IMR-90 (cell line): ENCODE measurements around the gene AKAP12. TPM values are rescaled to one million over a fixed set of nuclear protein-coding genes. Genes with fewer than 3 reads are reported as not detected.

Experiments used
- ATAC-seq: fragments of 200-7000 bp; cut with Tn5 transposase; 2 replicates; pipeline ENCODE4 v1.9.1; 2020; ENCODE audit warnings: low read depth, mild to moderate bottlenecking, moderate library complexity
- BruUV-seq: library from RNA; stranded (reverse); fragments of 400-500 nt; replicated peaks from 2 replicates; lab custom pipeline; 2021; lab: Mats Ljungman, UMichigan
- CTCF ChIA-PET: fragments of 300-600 bp; formaldehyde crosslinking; extraction: SDS; loops from one replicate; lab custom pipeline; 2021; ENCODE audit warnings: antibody characterized with exemption; lab: Yijun Ruan, JAX
- POLR2A ChIA-PET: fragments of 300-600 bp; sonication (Branson Sonifier 250); formaldehyde crosslinking; loops from one replicate; lab custom pipeline; 2022; ENCODE audit warnings: antibody characterized with exemption; ENCODE audit not compliant: unreplicated experiment; lab: Charles Lee
- DNase-seq: peaks from one replicate; pipeline ENCODE4 v3.0.0; 2013
- H2AFZ ChIP-seq: replicated peaks from 2 replicates; pipeline ENCODE3; 2013; ENCODE audit warnings: low read length, mild to moderate bottlenecking; ENCODE audit not compliant: poor library complexity
- H2AK5ac ChIP-seq: 2 replicates; pipeline ENCODE4 v1.6.1; 2013; ENCODE audit warnings: low read depth, low read length, inconsistent platforms
- H2AK9ac ChIP-seq: replicated peaks from 2 replicates; pipeline ENCODE3; 2013; ENCODE audit warnings: mild to moderate bottlenecking, low read depth, low read length, moderate library complexity; ENCODE audit not compliant: poor library complexity
- H2BK120ac ChIP-seq: 2 replicates; pipeline ENCODE4 v1.6.1; 2013; ENCODE audit warnings: low read depth, low read length, inconsistent platforms
- H2BK15ac ChIP-seq: 3 replicates; pipeline ENCODE4 v1.6.1; 2013; ENCODE audit warnings: low read depth, low read length, inconsistent platforms
- H2BK20ac ChIP-seq: 2 replicates; pipeline ENCODE4 v1.6.1; 2013; ENCODE audit warnings: low read depth, mild to moderate bottlenecking, inconsistent platforms, low read length, moderate library complexity
- H2BK5ac ChIP-seq: 2 replicates; pipeline ENCODE4 v1.6.1; 2013; ENCODE audit warnings: mild to moderate bottlenecking, low read depth, low read length, inconsistent platforms; ENCODE audit not compliant: poor library complexity, severe bottlenecking
- H3K14ac ChIP-seq: replicated peaks from 2 replicates; pipeline ENCODE4 v1.6.1; 2013; ENCODE audit warnings: low read depth, low read length, inconsistent platforms
- H3K18ac ChIP-seq: 2 replicates; pipeline ENCODE4 v1.6.1; 2013; ENCODE audit warnings: low read depth, low read length, control low read depth
- H3K23ac ChIP-seq: 2 replicates; pipeline ENCODE4 v1.6.1; 2013; ENCODE audit warnings: low read depth, low read length, inconsistent platforms
- H3K27ac ChIP-seq: 2 replicates; pipeline ENCODE4 v1.5.1; 2013; ENCODE audit warnings: mild to moderate bottlenecking, control low read depth, low read length; ENCODE audit not compliant: insufficient read depth
- H3K27me3 ChIP-seq: 2 replicates; pipeline ENCODE4 v1.6.1; 2013; ENCODE audit warnings: low read length; ENCODE audit not compliant: control insufficient read depth, insufficient read depth
- H3K36me3 ChIP-seq: 2 replicates; pipeline ENCODE4 v1.6.1; 2013; ENCODE audit warnings: low read length, mixed read lengths; ENCODE audit not compliant: control insufficient read depth, insufficient read depth
- H3K4ac ChIP-seq: 2 replicates; pipeline ENCODE4 v1.6.1; 2013; ENCODE audit warnings: low read depth, low read length, inconsistent platforms
- H3K4me1 ChIP-seq: 2 replicates; pipeline ENCODE4 v1.6.1; 2013; ENCODE audit warnings: low read length, mixed read lengths; ENCODE audit not compliant: control insufficient read depth, insufficient read depth
- H3K4me2 ChIP-seq: 2 replicates; pipeline ENCODE4 v1.6.1; 2013; ENCODE audit warnings: low read depth, mild to moderate bottlenecking, control low read depth, low read length, moderate library complexity
- H3K4me3 ChIP-seq: 2 replicates; pipeline ENCODE4 v1.5.1; 2013; ENCODE audit warnings: low read depth, mild to moderate bottlenecking, control low read depth, low read length, moderate library complexity; ENCODE audit not compliant: insufficient read depth
- H3K56ac ChIP-seq: 2 replicates; pipeline ENCODE4 v1.6.1; 2013; ENCODE audit warnings: low read length, inconsistent platforms; ENCODE audit not compliant: insufficient read depth; ENCODE audit errors: extremely low read depth
- H3K79me1 ChIP-seq, 2 experiments: 2 replicates each; pipeline ENCODE4 v1.6.1; 2013; ENCODE audit warnings: low read length in 2 of 2, inconsistent platforms in 1 of 2, low read depth in 1 of 2
- H3K9ac ChIP-seq: 2 replicates; pipeline ENCODE4 v1.6.1; 2013; ENCODE audit warnings: low read depth, low read length, control low read depth
- H3K9me1 ChIP-seq: 2 replicates; pipeline ENCODE4 v1.6.1; 2013; ENCODE audit warnings: low read length, inconsistent platforms; ENCODE audit not compliant: insufficient read depth
- H3K9me3 ChIP-seq: 2 replicates; pipeline ENCODE4 v1.6.1; 2013; ENCODE audit warnings: low read length; ENCODE audit not compliant: control insufficient read depth, insufficient read depth
- H4K20me1 ChIP-seq: 2 replicates; pipeline ENCODE4 v1.6.1; 2013; ENCODE audit warnings: low read length, inconsistent platforms; ENCODE audit not compliant: insufficient read depth
- H4K5ac ChIP-seq: 2 replicates; pipeline ENCODE4 v1.6.1; 2013; ENCODE audit warnings: mild to moderate bottlenecking, low read depth, low read length, control low read depth
- H4K8ac ChIP-seq, 2 experiments: 2 replicates each; pipeline ENCODE4 v1.6.1; 2013; ENCODE audit warnings: low read depth in 2 of 2, low read length in 2 of 2, control low read depth in 1 of 2, inconsistent platforms in 1 of 2
- H4K91ac ChIP-seq: 2 replicates; pipeline ENCODE4 v1.6.1; 2013; ENCODE audit warnings: low read depth, low read length, inconsistent platforms; ENCODE audit not compliant: insufficient read depth
- BHLHE40 ChIP-seq: fragments of 150-350 bp; IDR thresholded peaks from 2 replicates; pipeline ENCODE4 v1.6.1; 2016; ENCODE audit warnings: mild to moderate bottlenecking, low read depth, low read length
- MAZ ChIP-seq: IDR thresholded peaks from 2 replicates; pipeline ENCODE4 v1.6.1; 2012; ENCODE audit warnings: low read depth, mild to moderate bottlenecking, low read length, improper control_type of control experiment, moderate library complexity, borderline replicate concordance
- NFE2L2 ChIP-seq: fragments of 150-350 bp; IDR thresholded peaks from 2 replicates; pipeline ENCODE4 v1.6.1; 2016; ENCODE audit warnings: low read depth, mild to moderate bottlenecking, low read length
- RCOR1 ChIP-seq: IDR thresholded peaks from 2 replicates; pipeline ENCODE4 v1.6.1; 2012; ENCODE audit warnings: mild to moderate bottlenecking, low read length, improper control_type of control experiment; ENCODE audit not compliant: insufficient replicate concordance
- RFX5 ChIP-seq: IDR thresholded peaks from 2 replicates; pipeline ENCODE4 v1.8.0; 2012; ENCODE audit warnings: low read depth, mild to moderate bottlenecking, low read length, moderate library complexity
- WGBS, 2 experiments: methylation state at CpG; one replicate each; pipeline versions ENCODE4 v1.1.5 to v1.1.7; 2013; ENCODE audit warnings: missing lambda C conversion rate in 2 of 2; ENCODE audit not compliant: insufficient read length in 1 of 2; ENCODE audit errors: extremely low coverage in 2 of 2; 5-methylcytosine and 5-hydroxymethylcytosine counted together
- dilution Hi-C: fragments of 300-500 bp; cut with HindIII; formaldehyde crosslinking; loops from one replicate; pipeline ENCODE4 v1.14.3; 2018; ENCODE audit warnings: low sequenced_read_pairs; ENCODE audit not compliant: unreplicated experiment
- in situ Hi-C: fragments of 300-500 bp; cut with MboI; formaldehyde crosslinking; loops from 3 replicates; pipeline ENCODE4 v1.14.3; 2019; ENCODE audit warnings: low sequenced_read_pairs, inconsistent platforms, mixed read lengths
- intact Hi-C: fragments of 100-400 bp; cut with micrococcal nuclease; formaldehyde crosslinking; loops from 2 replicates; pipeline ENCODE4 v1.10.0; 2022
- polyA plus RNA-seq, 3 experiments: library from polyadenylated mRNA; depleted of rRNA; stranded (reverse); fragments of >200 nt; gene quantifications; 2 replicates each; pipeline ENCODE4 v1.2.3, GENCODE V29; 2012; ENCODE audit warnings: low replicate concordance in 1 of 3
- total RNA-seq: library from RNA; depleted of rRNA; stranded (reverse); fragments of >200 nt; gene quantifications from 2 replicates; pipeline ENCODE4 v1.2.3, GENCODE V29; 2012
- TF ChIP-seq, protein P1 (sequence below): fragments of 150-350 bp; IDR thresholded peaks from 2 replicates; pipeline ENCODE4 v1.6.1; 2016; ENCODE audit warnings: low read depth, mild to moderate bottlenecking, low read length, moderate library complexity, borderline replicate concordance
- TF ChIP-seq, protein P2 (sequence below): fragments of 150-350 bp; IDR thresholded peaks from 2 replicates; pipeline ENCODE4 v1.6.1; 2017; ENCODE audit warnings: mild to moderate bottlenecking, antibody characterized with exemption, low read length, low read depth

The AKAP12 gene
- total and polyA plus RNA-seq, 2 of the 4 experiments (the other 2 are of a cell fraction), result 56.0 to 118 TPM

DNA sequence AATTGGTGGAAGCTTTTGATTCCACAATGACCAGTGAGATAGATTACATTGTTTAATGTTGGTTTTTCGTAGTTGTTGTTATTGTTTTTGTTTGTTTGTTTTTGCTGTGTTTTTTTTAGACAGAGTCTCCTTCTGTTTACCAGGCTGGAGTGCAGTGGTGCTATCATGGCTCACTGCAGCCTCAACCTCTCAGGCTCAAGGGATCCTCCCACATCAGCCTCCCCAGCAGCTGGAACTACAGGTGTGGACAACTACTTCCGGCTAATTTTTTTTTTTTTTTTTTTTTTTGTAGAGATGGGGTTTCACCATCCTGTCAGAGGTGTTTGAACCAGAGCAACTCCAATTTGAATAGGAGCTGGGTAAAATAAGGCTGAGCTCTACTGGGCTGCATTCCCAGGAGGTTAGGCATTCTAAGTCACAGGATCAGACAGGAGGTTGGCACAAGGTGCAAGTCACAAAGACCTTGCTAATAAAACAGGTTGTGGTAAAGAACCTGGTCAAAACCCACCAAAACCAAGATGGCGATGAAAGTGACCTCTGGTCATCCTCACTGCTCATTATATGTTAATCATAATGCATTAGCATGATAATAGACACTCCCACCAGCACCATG lies 10.9 kb upstream of the AKAP12 start:
- Histone ChIP-seq H2BK20ac (no peak overlapping the region), H4K91ac (no peak overlapping the region), H2AFZ (no peak overlapping the region), H3K9ac (no peak overlapping the region), H3K36me3 (no peaks in the 10 kb centered on the region), H3K27me3 (peaks cover 10% of the 10 kb centered on the region), H2BK15ac (no peak overlapping the region), H3K4me3 (no peak overlapping the region), H3K23ac (no peak overlapping the region), H4K20me1 (no peaks in the 10 kb centered on the region), H2AK5ac (no peak overlapping the region), H4K8ac (no peak overlapping the region), H3K79me1 (no peaks in the 10 kb centered on the region), H3K4me2 (no peak overlapping the region), H3K9me1 (no peaks in the 10 kb centered on the region), H3K14ac (no peak overlapping the region), H3K18ac (no peak overlapping the region), H3K4ac (no peak overlapping the region), H2BK120ac (no peak overlapping the region), H3K56ac (no peak overlapping the region), H3K27ac (no peak overlapping the region), H3K9me3 (no peaks in the 10 kb centered on the region), H2AK9ac (no peak overlapping the region), H4K5ac (no peak overlapping the region), H2BK5ac (no peak overlapping the region), H3K4me1 (no peaks in the 10 kb centered on the region)
- dilution Hi-C loops, result no loop called here
- no TSS peak for BruUV-seq
- ChIA-PET CTCF (no interaction called here), POLR2A (no interaction called here)
- in situ Hi-C loops, result no loop called here
- whole genome bisulfite sequencing, 2 experiments, result no CpG with 5 or more reads among the region's 3 CpGs
- DNase-seq (no peak), ATAC-seq (no peak)
- TF ChIP-seq, protein P1, sequence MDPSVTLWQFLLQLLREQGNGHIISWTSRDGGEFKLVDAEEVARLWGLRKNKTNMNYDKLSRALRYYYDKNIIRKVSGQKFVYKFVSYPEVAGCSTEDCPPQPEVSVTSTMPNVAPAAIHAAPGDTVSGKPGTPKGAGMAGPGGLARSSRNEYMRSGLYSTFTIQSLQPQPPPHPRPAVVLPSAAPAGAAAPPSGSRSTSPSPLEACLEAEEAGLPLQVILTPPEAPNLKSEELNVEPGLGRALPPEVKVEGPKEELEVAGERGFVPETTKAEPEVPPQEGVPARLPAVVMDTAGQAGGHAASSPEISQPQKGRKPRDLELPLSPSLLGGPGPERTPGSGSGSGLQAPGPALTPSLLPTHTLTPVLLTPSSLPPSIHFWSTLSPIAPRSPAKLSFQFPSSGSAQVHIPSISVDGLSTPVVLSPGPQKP, result no peak
- TF ChIP-seq, protein P2, sequence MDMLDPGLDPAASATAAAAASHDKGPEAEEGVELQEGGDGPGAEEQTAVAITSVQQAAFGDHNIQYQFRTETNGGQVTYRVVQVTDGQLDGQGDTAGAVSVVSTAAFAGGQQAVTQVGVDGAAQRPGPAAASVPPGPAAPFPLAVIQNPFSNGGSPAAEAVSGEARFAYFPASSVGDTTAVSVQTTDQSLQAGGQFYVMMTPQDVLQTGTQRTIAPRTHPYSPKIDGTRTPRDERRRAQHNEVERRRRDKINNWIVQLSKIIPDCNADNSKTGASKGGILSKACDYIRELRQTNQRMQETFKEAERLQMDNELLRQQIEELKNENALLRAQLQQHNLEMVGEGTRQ, result no peak
- TF ChIP-seq RFX5 (no peak), RCOR1 (no peak), NFE2L2 (no peak), BHLHE40 (no peak), MAZ (no peak)
- intact Hi-C loops, result no loop called here
